NCI-H2081 treated with DMSO at 0.1 percent for 48 hours (cell line): ENCODE measurements around the gene DAZ1.
"Not testable (repeated sequence)": the region's sequence is repeated elsewhere in the genome, so short reads cannot be mapped to it uniquely, and the experiment has no call there.

Source experiments
- DNase-seq: peaks from one replicate; lab custom pipeline; 2025; lab: John Stamatoyannopoulos, UW

Gene DAZ1

GRCh38 chrY:23198908-23199307 lies at the start of gene DAZ1:
Gene DAZ1, minus strand, starts transcription at chrY:23199008. Its CDS starts 208 bp downstream, at chrY:23198800.
- not testable (repeated sequence) for DNase-seq

GRCh38 chrY:23219233-23219632 lies 20.4 kb upstream of the DAZ1 start, which contains the start of gene DAZ2:
Gene DAZ2, plus strand, starts transcription at chrY:23219533. Its CDS starts 208 bp downstream, at chrY:23219741.
- not testable (repeated sequence) for DNase-seq

GRCh38 chrY:23210681-23211080 lies 11.9 kb upstream of the DAZ1 start:
- not testable (repeated sequence) for DNase-seq

- not testable (repeated sequence) for DNase-seq
Measured at GRCh38 chrY:23209802-23210495, 11.1 kb upstream of the DAZ1 start.

GRCh38 chrY:23207455-23207854 lies 8.6 kb upstream of the DAZ1 start:
- not testable (repeated sequence) for DNase-seq
